Measurements from ENCODE around the gene AADAC. TPM values are rescaled to one million over a fixed set of nuclear protein-coding genes. Genes with fewer than 3 reads are reported as not detected.
A peak's percentile ranks its signal among the peaks of the same experiment; 100 is the strongest.

Gene AADAC
- total RNA-seq, 1 experiment from 2014 or later: not detected

- no peaks in the 10 kb centered on the region for H3K27me3 Mint-ChIP-seq (ENCODE audit: unreplicated experiment)
- H3K36me3 Mint-ChIP-seq (ENCODE audit: insufficient read depth, unreplicated experiment): peaks cover 5% of the 10 kb centered on the region
- peaks cover 3% of the 10 kb centered on the region for H3K9me3 Mint-ChIP-seq (ENCODE audit: low read depth, unreplicated experiment)
- peak overlapping the region; percentile 84 for H3K27ac Mint-ChIP-seq (ENCODE audit: unreplicated experiment)
- TF ChIP-seq CTCF (IDR thresholded peaks at IDR 0.05; ENCODE audit: unreplicated experiment): no peak
- DNase-seq: no peak
- no peak overlapping the region for H3K4me3 Mint-ChIP-seq (ENCODE audit: low read depth, unreplicated experiment)
- CTCF ChIA-PET: interaction anchor here (0.7 to 1.1 kb wide), 2 partner anchors 330 to 940 kb away, joined by 3 read pairs; no protein-coding TSS in a partner anchor
- peaks cover 64% of the 10 kb centered on the region for H3K4me1 Mint-ChIP-seq (ENCODE audit: low read depth, unreplicated experiment)
- no TSS peak for BruUV-seq (replicated peaks)
- intact Hi-C loops (cut with micrococcal nuclease; ENCODE audit: unreplicated experiment): no loop called here
Measured at GRCh38 chr3:151769175-151769574, 44.7 kb upstream of the AADAC start.

- Mint-ChIP-seq H3K36me3 (ENCODE audit: insufficient read depth, unreplicated experiment) (peaks cover 5% of the 10 kb centered on the region), H3K9me3 (ENCODE audit: low read depth, unreplicated experiment) (no peaks in the 10 kb centered on the region), H3K27ac (ENCODE audit: unreplicated experiment) (peak overlapping the region; percentile 84), H3K27me3 (ENCODE audit: unreplicated experiment) (no peaks in the 10 kb centered on the region), H3K4me1 (ENCODE audit: low read depth, unreplicated experiment) (peaks cover 74% of the 10 kb centered on the region), H3K4me3 (ENCODE audit: low read depth, unreplicated experiment) (no peak overlapping the region)
- no TSS peak for BruUV-seq (replicated peaks)
- peak; percentile 67 for DNase-seq
- intact Hi-C loops (cut with micrococcal nuclease; ENCODE audit: unreplicated experiment): loop anchor here (2.0 to 5.0 kb wide), 2 partner anchors 24 to 66 kb away; no protein-coding TSS in a partner anchor
- CTCF ChIA-PET: interaction anchor here (0.6 to 2.2 kb wide), 5 partner anchors 14 to 1415 kb away, joined by 3 to 7 read pairs (median 6); no protein-coding TSS in a partner anchor
- TF ChIP-seq CTCF (IDR thresholded peaks at IDR 0.05; ENCODE audit: unreplicated experiment): no peak
Measured at GRCh38 chr3:151770956-151771355, 43.0 kb upstream of the AADAC start.

- no TSS peak for BruUV-seq (replicated peaks)
- DNase-seq: no peak
- no peak for TF ChIP-seq CTCF (IDR thresholded peaks at IDR 0.05; ENCODE audit: unreplicated experiment)
- no peaks in the 10 kb centered on the region for H3K9me3 Mint-ChIP-seq (ENCODE audit: low read depth, unreplicated experiment)
- H3K27me3 Mint-ChIP-seq (ENCODE audit: unreplicated experiment): no peaks in the 10 kb centered on the region
- CTCF ChIA-PET: no interaction called here
- intact Hi-C loops (cut with micrococcal nuclease; ENCODE audit: unreplicated experiment): loop anchor here (5.0 kb wide), 1 partner anchor 64 kb away; no protein-coding TSS in a partner anchor
- H3K4me3 Mint-ChIP-seq (ENCODE audit: low read depth, unreplicated experiment): no peak overlapping the region
- peaks cover 5% of the 10 kb centered on the region for H3K36me3 Mint-ChIP-seq (ENCODE audit: insufficient read depth, unreplicated experiment)
- H3K27ac Mint-ChIP-seq (ENCODE audit: unreplicated experiment): peak overlapping the region; percentile 12
- H3K4me1 Mint-ChIP-seq (ENCODE audit: low read depth, unreplicated experiment): peaks cover 57% of the 10 kb centered on the region
Measured at GRCh38 chr3:151772825-151773480, 41.0 kb upstream of the AADAC start.

- H3K36me3 Mint-ChIP-seq (ENCODE audit: insufficient read depth, unreplicated experiment): peaks cover 5% of the 10 kb centered on the region
- H3K27me3 Mint-ChIP-seq (ENCODE audit: unreplicated experiment): no peaks in the 10 kb centered on the region
- no peak overlapping the region for H3K27ac Mint-ChIP-seq (ENCODE audit: unreplicated experiment)
- CTCF ChIA-PET: no interaction called here
- TF ChIP-seq CTCF (IDR thresholded peaks at IDR 0.05; ENCODE audit: unreplicated experiment): no peak
- intact Hi-C loops (cut with micrococcal nuclease; ENCODE audit: unreplicated experiment): loop anchor here (5.0 kb wide), 1 partner anchor 63 kb away; no protein-coding TSS in a partner anchor
- H3K9me3 Mint-ChIP-seq (ENCODE audit: low read depth, unreplicated experiment): no peaks in the 10 kb centered on the region
- no peak overlapping the region for H3K4me3 Mint-ChIP-seq (ENCODE audit: low read depth, unreplicated experiment)
- DNase-seq: no peak
- no TSS peak for BruUV-seq (replicated peaks)
- peaks cover 45% of the 10 kb centered on the region for H3K4me1 Mint-ChIP-seq (ENCODE audit: low read depth, unreplicated experiment)
Measured at GRCh38 chr3:151774235-151774634, 39.7 kb upstream of the AADAC start.
